GM12864 (cell line): Measurements from ENCODE around the gene OR10H4.

Source experiments
- DNase-seq: peaks from one replicate; pipeline ENCODE4 v3.0.0-alpha.2; 2011; ENCODE audit warnings: low read depth
- H3K4me3 ChIP-seq: 2 replicates; pipeline ENCODE4 v1.5.1; 2011; ENCODE audit warnings: mild to moderate bottlenecking, low read depth, low read length, control low read depth
- CTCF ChIP-seq: IDR thresholded peaks from 2 replicates; pipeline ENCODE4 v1.5.1; 2011; ENCODE audit warnings: low read depth, mild to moderate bottlenecking, moderate library complexity, low read length, control low read depth, inconsistent platforms; ENCODE audit errors: missing control alignments

OR10H4 gene

GRCh38 chr19:15991602-15992001 is 42.8 kb downstream of the OR10H4 start:
- no peak for TF ChIP-seq CTCF
- H3K4me3 ChIP-seq, result no peak overlapping the region
- DNase-seq, result no peak

- no peak overlapping the region for H3K4me3 ChIP-seq
- no peak for TF ChIP-seq CTCF
- no peak for DNase-seq
Measured at GRCh38 chr19:15992014-15992413, 43.2 kb downstream of the OR10H4 start.

- no peak for TF ChIP-seq CTCF
- no peak overlapping the region for H3K4me3 ChIP-seq
- no peak for DNase-seq
Measured at GRCh38 chr19:15995536-15995935, 46.7 kb downstream of the OR10H4 start.

GRCh38 chr19:15998166-15998565 is 49.4 kb downstream of the OR10H4 start:
- TF ChIP-seq CTCF, result no peak
- no peak overlapping the region for H3K4me3 ChIP-seq
- no peak for DNase-seq
